HL-60/S4 (cell line): ENCODE data around the gene KRTAP1-5.
"Not testable (repeated sequence)": the region's sequence is repeated elsewhere in the genome, so short reads cannot be mapped to it uniquely, and the experiment has no call there.

ENCODE experiments used
- in situ Hi-C: fragments of 300-500 bp; cut with MboI; formaldehyde crosslinking; loops from 2 replicates; pipeline ENCODE4 v1.14.3; 2022; ENCODE audit warnings: low sequenced_read_pairs

The KRTAP1-5 gene

DNA sequence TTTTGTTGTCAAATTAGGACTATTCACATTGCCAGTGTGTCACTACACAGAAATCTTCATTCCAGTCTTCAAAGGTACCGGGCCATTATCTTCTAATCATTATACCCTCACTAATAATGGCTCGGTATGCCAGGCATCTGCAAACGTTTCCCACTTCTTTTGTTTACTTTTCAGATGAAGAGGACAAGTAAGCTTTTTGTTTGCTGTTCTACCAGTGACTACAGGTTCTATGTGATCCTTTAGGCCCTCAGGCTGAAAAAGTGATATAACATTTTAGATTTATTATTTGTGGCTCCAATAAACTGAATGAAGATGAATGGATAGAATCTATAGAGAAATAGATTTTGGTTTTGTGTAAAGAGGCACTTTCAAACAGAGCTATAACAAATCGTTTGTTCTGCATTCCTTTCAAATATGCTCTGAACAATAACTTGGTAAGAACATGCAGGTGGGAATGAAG lies 17.7 kb downstream of the KRTAP1-5 start:
- in situ Hi-C loops: no loop called here

DNA sequence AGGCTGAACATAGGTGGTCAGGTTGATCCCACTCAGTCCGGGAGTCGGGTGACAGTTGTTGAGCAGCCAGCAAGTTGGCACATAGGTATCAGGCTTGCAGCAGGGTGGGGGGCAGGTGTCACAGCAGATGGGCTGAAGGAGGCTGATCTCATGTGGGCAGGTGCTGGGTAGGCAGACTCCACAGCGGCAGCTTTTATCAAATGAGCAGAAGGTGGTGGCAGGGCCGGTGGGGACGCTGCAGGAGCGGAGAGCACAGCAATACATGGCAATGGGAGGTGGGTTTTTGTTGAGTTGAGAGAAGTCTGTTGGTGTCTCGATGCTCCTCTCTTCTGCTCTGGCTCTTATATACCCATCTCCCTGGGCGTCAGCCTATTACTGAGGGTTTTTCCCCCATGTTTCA lies 18.2 kb downstream of the KRTAP1-5 start, which contains the start of gene KRTAP3-1:
KRTAP3-1 (minus strand) TSS at position 318 of the 400 bp plus-strand sequence; CDS start at position 264, 54 bp downstream.
- in situ Hi-C loops: no loop called here

GRCh38 chr17:41004397-41004796 lies 22.6 kb downstream of the KRTAP1-5 start:
- in situ Hi-C loops: no loop called here

GRCh38 chr17:41003926-41004325 lies 23.1 kb downstream of the KRTAP1-5 start:
- in situ Hi-C loops: no loop called here

DNA sequence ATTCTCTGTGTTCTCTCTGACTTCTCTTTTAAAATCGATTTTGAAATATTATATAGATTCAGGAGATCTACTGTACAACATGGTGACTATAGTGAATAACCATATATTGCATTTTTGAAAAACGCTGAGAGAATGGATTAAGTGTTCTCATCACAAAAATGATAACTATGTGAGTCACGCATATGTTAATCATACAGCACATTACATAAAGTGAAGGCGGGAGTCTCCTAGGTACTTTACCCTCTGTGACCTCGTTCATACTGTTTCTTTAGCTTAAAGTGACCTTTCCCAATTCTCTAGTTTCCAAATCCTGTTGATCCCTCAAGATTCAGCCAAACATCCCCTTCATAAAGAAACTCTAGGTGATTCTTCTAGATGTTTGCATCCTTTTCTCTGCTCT lies 24.2 kb downstream of the KRTAP1-5 start:
- in situ Hi-C loops: no loop called here

GRCh38 chr17:41001795-41002194 lies 25.2 kb downstream of the KRTAP1-5 start:
- in situ Hi-C loops: no loop called here

DNA sequence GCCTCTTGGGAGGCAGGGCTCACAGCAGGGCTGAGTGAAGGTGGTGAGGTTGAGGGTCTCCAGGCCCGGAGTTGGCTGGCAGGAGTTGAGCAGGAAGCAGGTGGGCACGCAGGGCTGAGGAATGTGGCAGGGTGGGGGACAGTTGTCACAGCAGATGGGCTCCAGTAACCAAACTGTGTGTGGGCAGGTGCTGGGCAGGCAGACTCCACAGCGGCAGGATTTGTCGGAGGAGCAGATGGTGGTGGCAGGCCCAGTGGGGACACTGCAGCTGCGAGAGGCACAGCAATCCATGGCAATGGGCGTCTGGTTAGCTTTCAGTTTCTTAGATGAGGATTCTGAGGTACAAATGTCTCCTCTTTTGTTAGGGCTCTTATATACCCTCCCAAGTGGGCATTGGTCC lies 27.4 kb downstream of the KRTAP1-5 start, which contains the start of gene KRTAP3-2:
KRTAP3-2 (minus strand) TSS at position 344 of the 400 bp plus-strand sequence; CDS start at position 291, 53 bp downstream.
- in situ Hi-C loops: not testable (repeated sequence)

DNA sequence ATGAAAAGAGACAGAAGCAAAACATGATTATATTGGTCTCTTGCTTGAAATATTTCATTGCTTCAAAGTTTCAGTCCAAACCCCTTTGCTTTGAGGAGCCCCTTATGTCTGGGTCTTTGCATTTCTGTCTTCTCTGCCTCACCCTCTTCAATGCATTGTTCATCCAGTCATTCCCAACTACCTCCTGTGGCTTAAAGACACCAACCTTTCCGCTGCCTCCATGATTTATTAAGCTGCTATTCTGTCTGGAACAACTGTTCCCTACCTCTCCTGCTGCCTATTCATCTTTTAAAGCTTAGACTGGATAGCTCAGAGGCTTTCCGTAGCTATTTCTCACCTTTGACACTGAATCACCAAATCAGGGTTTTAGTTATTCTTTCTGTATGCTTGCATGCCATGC lies 29.6 kb downstream of the KRTAP1-5 start:
- in situ Hi-C loops: no loop called here

- in situ Hi-C loops: no loop called here
These were observed 30.2 kb downstream of the KRTAP1-5 start for GRCh38 chr17:40996829-40997228.

DNA sequence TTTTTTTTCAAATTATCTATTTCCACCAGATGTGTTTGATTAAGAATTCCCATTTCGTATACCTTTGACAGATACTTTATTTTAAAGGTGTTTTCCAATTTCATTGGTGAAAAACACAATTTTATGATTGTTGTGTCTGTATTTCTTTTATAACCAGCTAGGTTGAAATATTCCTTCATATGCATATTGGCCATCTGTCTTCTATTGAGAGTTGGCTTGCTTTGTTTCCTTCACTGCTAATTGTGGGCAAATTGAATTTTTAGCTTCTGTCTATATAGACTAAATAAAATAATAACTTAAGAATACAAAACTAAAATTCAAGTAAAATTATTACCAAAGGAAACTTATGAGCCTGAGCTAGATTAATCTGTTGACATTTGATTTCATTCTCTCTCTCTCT lies 31.9 kb downstream of the KRTAP1-5 start:
- in situ Hi-C loops: no loop called here

GRCh38 chr17:40993839-40994238 lies 33.2 kb downstream of the KRTAP1-5 start, which contains the start of gene KRTAP3-3:
TSS of gene KRTAP3-3 (minus strand) at chr17:40994164. CDS start at chr17:40994097, 67 bp downstream.
- in situ Hi-C loops: no loop called here

- in situ Hi-C loops: no loop called here
These were observed 33.9 kb downstream of the KRTAP1-5 start for GRCh38 chr17:40993084-40993483.

DNA sequence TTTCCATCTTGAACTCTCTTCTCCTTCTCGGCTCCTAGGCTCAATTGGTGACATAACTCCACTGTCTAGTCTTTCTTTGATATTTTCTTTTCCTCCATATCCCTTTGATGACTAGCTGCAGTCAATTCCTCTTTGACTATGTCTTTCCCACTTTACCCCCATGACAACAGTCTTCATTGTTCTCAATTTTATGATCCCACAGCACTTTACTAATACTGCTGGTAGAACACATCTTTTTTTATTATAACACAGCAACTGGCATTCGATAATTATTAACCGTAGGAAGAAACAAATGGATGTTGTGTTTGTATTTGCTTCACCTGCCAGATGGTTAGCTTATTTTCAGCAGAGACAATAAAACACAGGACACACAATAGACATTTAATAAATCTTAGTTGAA lies 34.3 kb downstream of the KRTAP1-5 start:
- in situ Hi-C loops: no loop called here

DNA sequence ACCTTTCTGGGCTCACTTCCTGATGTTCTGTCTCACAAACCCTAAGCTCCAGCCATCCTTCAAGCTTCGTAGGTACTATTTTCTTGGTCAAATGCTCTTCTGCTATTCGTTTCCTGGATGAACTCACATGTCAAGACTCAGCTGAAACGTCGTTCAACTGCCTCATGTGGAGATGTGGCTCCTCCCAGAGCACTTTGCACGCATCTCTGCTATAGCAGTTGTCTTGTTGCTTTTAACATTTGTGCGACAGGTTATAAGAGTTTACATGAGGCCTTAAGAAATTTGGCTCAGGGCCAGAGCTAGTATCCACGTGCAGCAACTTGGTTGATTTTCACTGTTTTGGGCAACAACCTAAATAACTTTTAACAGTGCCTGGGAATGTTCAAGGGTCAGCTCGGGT lies 40.1 kb downstream of the KRTAP1-5 start:
- in situ Hi-C loops: no loop called here

- in situ Hi-C loops: no loop called here
These were observed 42.8 kb downstream of the KRTAP1-5 start, which contains the start of gene KRT40 for GRCh38 chr17:40984226-40984625. TSS of gene KRT40 (minus strand) at chr17:40984326. CDS start at chr17:40984273, 53 bp downstream.

DNA sequence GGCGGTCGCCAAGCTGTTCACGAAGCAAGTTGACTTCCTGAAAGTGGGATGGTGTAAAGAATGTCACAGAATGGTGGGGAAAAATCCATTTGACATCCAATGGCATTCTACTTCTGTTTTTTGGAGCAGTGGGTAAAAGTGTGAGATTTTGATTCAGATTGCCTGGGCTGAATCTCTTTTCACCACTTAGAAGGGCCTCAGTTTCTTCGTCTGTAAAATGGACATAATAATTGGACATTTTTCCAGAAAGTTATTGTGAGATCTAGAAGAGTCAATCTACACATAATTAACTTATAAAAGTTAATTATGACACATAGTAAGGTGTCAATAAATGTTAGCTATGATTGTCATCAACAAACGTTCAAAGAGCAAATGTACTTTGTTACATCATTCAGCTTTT lies 45.9 kb downstream of the KRTAP1-5 start:
- in situ Hi-C loops: no loop called here

GRCh38 chr17:40980596-40980995 lies 46.4 kb downstream of the KRTAP1-5 start:
- in situ Hi-C loops: no loop called here

GRCh38 chr17:40980117-40980516 lies 46.9 kb downstream of the KRTAP1-5 start:
- in situ Hi-C loops: no loop called here

DNA sequence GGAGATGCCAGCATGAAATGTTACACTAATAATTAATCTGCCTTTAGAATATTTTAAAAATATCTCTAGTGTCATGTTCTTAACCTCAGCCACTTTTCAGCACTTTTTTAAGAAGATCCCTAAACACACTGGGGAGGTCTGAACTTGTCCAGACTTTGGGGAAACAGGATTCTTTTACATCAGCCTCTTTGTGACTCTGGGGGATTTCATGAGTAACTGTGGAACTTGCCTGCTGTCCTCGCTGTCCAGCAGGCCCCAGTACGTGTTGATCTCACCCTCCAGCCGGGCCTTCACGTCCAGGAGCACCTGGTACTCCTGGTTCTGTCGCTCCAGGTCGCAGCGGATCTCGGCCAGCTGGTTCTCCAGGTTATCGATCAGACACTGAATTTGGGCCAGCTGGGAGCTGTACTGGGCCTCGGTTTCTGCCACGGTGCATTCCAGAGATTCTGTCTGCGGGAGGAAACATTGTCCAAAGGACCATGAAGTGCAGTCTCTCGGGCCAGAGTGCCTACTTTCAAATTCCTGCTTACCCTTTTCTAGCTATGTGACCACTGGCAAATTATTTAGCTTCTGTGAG lies 48.3 kb downstream of the KRTAP1-5 start:
- in situ Hi-C loops: no loop called here
